T-helper 1 cell treated with Interleukin-12 subunit alpha and Interleukin-12 subunit beta and Interleukin-4 antibody, amounts not matched to agents 30 μg/mL and 1 μg/mL, for 36 hours (primary cell): ENCODE data around the gene MYO3A.

ENCODE experiments used
- H3K27ac Mint-ChIP-seq: one replicate; pipeline ENCODE4 v1.8.0; 2021; ENCODE audit warnings: mild to moderate bottlenecking, mixed read lengths
- H3K27me3 Mint-ChIP-seq: one replicate; pipeline ENCODE4 v1.8.0; 2021; ENCODE audit warnings: low read depth, mixed read lengths
- H3K36me3 Mint-ChIP-seq: one replicate; pipeline ENCODE4 v1.8.0; 2021; ENCODE audit warnings: low read depth, mixed read lengths
- H3K4me1 Mint-ChIP-seq: one replicate; pipeline ENCODE4 v1.8.0; 2021; ENCODE audit warnings: low read depth, mixed read lengths
- H3K4me3 Mint-ChIP-seq: one replicate; pipeline ENCODE4 v1.8.0; 2021; ENCODE audit warnings: mild to moderate bottlenecking, moderate library complexity, mixed read lengths
- H3K9me3 Mint-ChIP-seq: one replicate; pipeline ENCODE4 v1.8.0; 2021; ENCODE audit warnings: mixed read lengths

MYO3A gene

GRCh38 chr10:25933653-25934608, at the start of gene MYO3A:
Gene MYO3A (plus strand): TSS chr10:25934229. CDS start chr10:25952111, 17,882 bp downstream.
- peaks cover 43% of the 10 kb centered on the region for H3K27me3 Mint-ChIP-seq
- peaks cover 3% of the 10 kb centered on the region for H3K4me1 Mint-ChIP-seq
- H3K9me3 Mint-ChIP-seq: no peaks in the 10 kb centered on the region
- H3K36me3 Mint-ChIP-seq: no peaks in the 10 kb centered on the region
- no peak within 1 kb of the TSS for H3K27ac Mint-ChIP-seq
- H3K4me3 Mint-ChIP-seq: no peak within 1 kb of the TSS

- Mint-ChIP-seq H3K27me3 (no peaks in the 10 kb centered on the region), H3K9me3 (no peaks in the 10 kb centered on the region), H3K36me3 (no peaks in the 10 kb centered on the region), H3K27ac (no peak overlapping the region), H3K4me1 (no peaks in the 10 kb centered on the region), H3K4me3 (no peak overlapping the region)
These were observed 45.4 kb upstream of the MYO3A start for GRCh38 chr10:25888627-25889026.

GRCh38 chr10:25890995-25891394, 43.0 kb upstream of the MYO3A start:
- no peaks in the 10 kb centered on the region for H3K36me3 Mint-ChIP-seq
- no peak overlapping the region for H3K4me3 Mint-ChIP-seq
- no peaks in the 10 kb centered on the region for H3K4me1 Mint-ChIP-seq
- no peak overlapping the region for H3K27ac Mint-ChIP-seq
- H3K9me3 Mint-ChIP-seq: no peaks in the 10 kb centered on the region
- H3K27me3 Mint-ChIP-seq: no peaks in the 10 kb centered on the region

- Mint-ChIP-seq H3K9me3 (no peaks in the 10 kb centered on the region), H3K36me3 (no peaks in the 10 kb centered on the region), H3K4me3 (no peak overlapping the region), H3K27me3 (no peaks in the 10 kb centered on the region), H3K27ac (no peak overlapping the region), H3K4me1 (no peaks in the 10 kb centered on the region)
These were observed 38.2 kb upstream of the MYO3A start for GRCh38 chr10:25895856-25896255.

- no peak overlapping the region for H3K4me3 Mint-ChIP-seq
- no peaks in the 10 kb centered on the region for H3K4me1 Mint-ChIP-seq
- no peak overlapping the region for H3K27ac Mint-ChIP-seq
- H3K9me3 Mint-ChIP-seq: no peaks in the 10 kb centered on the region
- no peaks in the 10 kb centered on the region for H3K27me3 Mint-ChIP-seq
- no peaks in the 10 kb centered on the region for H3K36me3 Mint-ChIP-seq
These were observed 37.6 kb upstream of the MYO3A start for GRCh38 chr10:25896421-25896820.

GRCh38 chr10:25899304-25899703, 34.7 kb upstream of the MYO3A start:
- Mint-ChIP-seq H3K27me3 (no peaks in the 10 kb centered on the region), H3K4me3 (no peak overlapping the region), H3K9me3 (no peaks in the 10 kb centered on the region), H3K27ac (no peak overlapping the region), H3K4me1 (no peaks in the 10 kb centered on the region), H3K36me3 (no peaks in the 10 kb centered on the region)

GRCh38 chr10:25901199-25901598, 32.8 kb upstream of the MYO3A start:
- Mint-ChIP-seq H3K36me3 (no peaks in the 10 kb centered on the region), H3K4me3 (no peak overlapping the region), H3K9me3 (no peaks in the 10 kb centered on the region), H3K27ac (no peak overlapping the region), H3K4me1 (no peaks in the 10 kb centered on the region), H3K27me3 (no peaks in the 10 kb centered on the region)

- H3K4me1 Mint-ChIP-seq: no peaks in the 10 kb centered on the region
- H3K27me3 Mint-ChIP-seq: no peaks in the 10 kb centered on the region
- no peaks in the 10 kb centered on the region for H3K9me3 Mint-ChIP-seq
- H3K4me3 Mint-ChIP-seq: no peak overlapping the region
- no peaks in the 10 kb centered on the region for H3K36me3 Mint-ChIP-seq
- H3K27ac Mint-ChIP-seq: no peak overlapping the region
These were observed 32.0 kb upstream of the MYO3A start for GRCh38 chr10:25902002-25902401.

GRCh38 chr10:25907261-25907660, 26.8 kb upstream of the MYO3A start:
- no peaks in the 10 kb centered on the region for H3K9me3 Mint-ChIP-seq
- no peaks in the 10 kb centered on the region for H3K36me3 Mint-ChIP-seq
- H3K27me3 Mint-ChIP-seq: no peaks in the 10 kb centered on the region
- H3K4me3 Mint-ChIP-seq: no peak overlapping the region
- no peak overlapping the region for H3K27ac Mint-ChIP-seq
- no peaks in the 10 kb centered on the region for H3K4me1 Mint-ChIP-seq

- Mint-ChIP-seq H3K36me3 (no peaks in the 10 kb centered on the region), H3K27me3 (no peaks in the 10 kb centered on the region)
These were observed 21.2 kb upstream of the MYO3A start for GRCh38 chr10:25912866-25913265.

GRCh38 chr10:25914776-25915175, 19.3 kb upstream of the MYO3A start:
- no peaks in the 10 kb centered on the region for H3K4me1 Mint-ChIP-seq
- H3K27me3 Mint-ChIP-seq: no peaks in the 10 kb centered on the region
- no peak overlapping the region for H3K4me3 Mint-ChIP-seq
- no peaks in the 10 kb centered on the region for H3K36me3 Mint-ChIP-seq
- no peak overlapping the region for H3K27ac Mint-ChIP-seq
- H3K9me3 Mint-ChIP-seq: no peaks in the 10 kb centered on the region

More at GRCh38 chr10:25912866-25913265, 21.2 kb upstream of the MYO3A start:
- no peak overlapping the region for H3K27ac Mint-ChIP-seq
- H3K4me3 Mint-ChIP-seq: no peak overlapping the region
- no peaks in the 10 kb centered on the region for H3K9me3 Mint-ChIP-seq
- no peaks in the 10 kb centered on the region for H3K4me1 Mint-ChIP-seq

GRCh38 chr10:25934621-25935139, 651 bp downstream of the MYO3A start:
- Mint-ChIP-seq H3K4me1 (peaks cover 3% of the 10 kb centered on the region), H3K27me3 (peaks cover 43% of the 10 kb centered on the region), H3K4me3 (no peak overlapping the region), H3K9me3 (no peaks in the 10 kb centered on the region), H3K36me3 (no peaks in the 10 kb centered on the region), H3K27ac (no peak overlapping the region)

- Mint-ChIP-seq H3K4me1 (peaks cover 3% of the 10 kb centered on the region), H3K36me3 (no peaks in the 10 kb centered on the region), H3K27ac (no peak overlapping the region), H3K4me3 (no peak overlapping the region), H3K9me3 (no peaks in the 10 kb centered on the region), H3K27me3 (peaks cover 43% of the 10 kb centered on the region)
These were observed 4.4 kb downstream of the MYO3A start for GRCh38 chr10:25938405-25938804.

GRCh38 chr10:25944771-25945170, 10.7 kb downstream of the MYO3A start:
- H3K4me1 Mint-ChIP-seq: no peaks in the 10 kb centered on the region

GRCh38 chr10:25952857-25953256, 18.8 kb downstream of the MYO3A start:
- Mint-ChIP-seq H3K27ac (no peak overlapping the region), H3K4me1 (no peaks in the 10 kb centered on the region), H3K27me3 (no peaks in the 10 kb centered on the region), H3K9me3 (peaks cover 2% of the 10 kb centered on the region), H3K4me3 (no peak overlapping the region), H3K36me3 (no peaks in the 10 kb centered on the region)

More at GRCh38 chr10:25944771-25945170, 10.7 kb downstream of the MYO3A start:
- Mint-ChIP-seq H3K27ac (no peak overlapping the region), H3K36me3 (no peaks in the 10 kb centered on the region), H3K9me3 (peaks cover 7% of the 10 kb centered on the region), H3K27me3 (peaks cover 8% of the 10 kb centered on the region), H3K4me3 (no peak overlapping the region)
